ENCODE results near the gene ABO. TPM values are rescaled to one million over a fixed set of nuclear protein-coding genes. Genes with fewer than 3 reads are reported as not detected.

The ABO gene
- total and polyA plus RNA-seq, 2 of the 8 experiments (the other 6 are each of a cell fraction or from before 2014, with no cell fraction given), result 0.03 TPM; not detected in 1

DNA sequence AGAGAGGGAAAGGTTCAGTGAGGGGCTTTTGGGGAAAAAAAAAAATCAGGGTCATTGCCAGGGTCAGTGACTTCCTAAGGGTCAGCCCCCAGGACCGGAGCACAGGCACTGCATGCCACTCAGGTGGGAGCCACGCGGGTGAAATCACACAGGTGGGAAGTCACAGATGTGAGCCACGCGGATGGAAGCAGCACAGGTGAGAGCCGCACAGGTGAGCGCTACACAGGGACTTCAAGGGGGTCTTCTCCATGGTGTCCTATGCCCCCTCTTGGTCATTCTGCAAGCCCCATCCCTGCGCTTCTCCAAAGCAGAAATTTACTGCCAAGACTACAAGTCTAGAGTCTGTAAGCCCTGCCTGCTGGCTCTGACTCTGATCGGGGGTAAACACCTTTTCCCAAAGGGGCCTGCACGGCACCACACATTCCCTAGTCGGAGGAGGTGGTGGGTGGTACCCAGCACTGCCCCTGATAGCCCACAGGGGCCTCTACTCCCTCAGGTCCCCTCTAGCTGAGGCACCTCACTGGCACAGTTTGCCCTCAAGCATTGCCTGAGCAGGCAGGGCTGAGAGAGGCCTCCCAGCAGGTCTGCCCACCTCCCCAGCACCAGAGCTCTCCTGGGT, 47.6 kb downstream of the ABO start:
- CTCF ChIA-PET (ENCODE audit: partially characterized antibody), result interaction anchor here (0.6 to 1.9 kb wide), 3 partner anchors 12 to 42 kb away, joined by 3 to 10 read pairs (median 3); no protein-coding TSS in a partner anchor
- Histone ChIP-seq H3K4me1 (replicated peaks in 1 of 4; ENCODE audit: control insufficient read depth in 3 of 4, insufficient read depth in 4 of 4, low read length in 3 of 4) (no peaks in the 10 kb centered on the region), H2AK5ac (ENCODE audit: low read depth, low read length) (no peak overlapping the region), H3K23ac (ENCODE audit: insufficient read length) (no peak overlapping the region), H4K20me1 (replicated peaks in 1 of 2; ENCODE audit: control insufficient read depth in 1 of 2, insufficient read depth in 2 of 2, low read length in 2 of 2) (peaks cover 0 to 1% of the 10 kb centered on the region in 2 experiments), H3K14ac (ENCODE audit: insufficient read length) (no peak overlapping the region), H4K8ac (ENCODE audit: extremely low read depth, insufficient read depth, low read length) (no peak overlapping the region), H3K4me2 (ENCODE audit: insufficient read depth in 1 of 2, low read depth in 2 of 2, low read length in 2 of 2) (no peak overlapping the region), H3K4me3 (ENCODE audit: extremely low read depth in 1 of 4, insufficient read depth in 2 of 4, low read depth in 3 of 4, low read length in 4 of 4) (no peak overlapping the region), H3K9me3 (ENCODE audit: insufficient read depth in 2 of 2, low read depth in 1 of 2, low read length in 1 of 2) (peaks cover 0 to 2% of the 10 kb centered on the region in 2 experiments; a peak in 1 of 4 replicates), H3K27ac (ENCODE audit: low read depth, low read length) (no peak overlapping the region), H3K18ac (ENCODE audit: extremely low read depth, low read length) (no peak overlapping the region), H2BK15ac (ENCODE audit: low read length) (no peak overlapping the region), H2AFZ (ENCODE audit: low read length) (no peak overlapping the region), H3K36me3 (ENCODE audit: control insufficient read depth in 2 of 4, insufficient read depth in 4 of 4, low read length in 3 of 4) (no peaks in the 10 kb centered on the region), H3K79me2 (ENCODE audit: control insufficient read depth in 1 of 2, insufficient read depth in 2 of 2, low read length in 2 of 2) (no peaks in the 10 kb centered on the region), H3K79me1 (ENCODE audit: low read depth, low read length) (no peaks in the 10 kb centered on the region), H3K27me3 (replicated peaks in 1 of 4; ENCODE audit: control insufficient read depth in 3 of 4, extremely low read depth in 1 of 4, insufficient read depth in 3 of 4, low read length in 3 of 4) (no peaks in the 10 kb centered on the region; a peak in 1 of 7 replicates), H2BK20ac (ENCODE audit: low read length) (no peak overlapping the region), H4K5ac (ENCODE audit: insufficient read length, low read depth, low read length) (no peak overlapping the region), H4K91ac (replicated peaks; ENCODE audit: insufficient read length, low read length) (no peak overlapping the region), H3K23me2 (ENCODE audit: low read depth, low read length) (no peaks in the 10 kb centered on the region; the same call in 1 of the 2 replicates), H2BK12ac (ENCODE audit: low read depth, low read length) (no peak overlapping the region), H3K56ac (replicated peaks; ENCODE audit: insufficient read length, low read depth, low read length) (no peak overlapping the region), H2BK120ac (replicated peaks; ENCODE audit: low read depth, low read length) (no peak overlapping the region), H3K4ac (replicated peaks; ENCODE audit: insufficient read length, low read depth, low read length) (no peak overlapping the region), H2BK5ac (ENCODE audit: low read depth, low read length) (no peak overlapping the region), H3K9ac (replicated peaks in 1 of 4; ENCODE audit: extremely low read depth in 1 of 4, low read depth in 3 of 4, low read length in 3 of 4) (no peak overlapping the region)
- DNase-seq (ENCODE audit: low read depth in 1 of 2, low spot score in 2 of 2), result peak in 1 of 2 experiments; percentile 41
- WGBS, 2 experiments (ENCODE audit: extremely low coverage in 1 of 2, insufficient coverage in 1 of 2, insufficient read length in 1 of 2, insufficient replicate concordance in 2 of 2, low coverage in 1 of 2, low lambda C conversion rate in 2 of 2, missing lambda C conversion rate in 1 of 2), result 89% methylated on average over 9 of the region's 11 CpGs; no CpG with 5 or more reads in 1 of the 2 experiments
- no peak for FAIRE-seq
- POLR2A ChIA-PET (ENCODE audit: partially characterized antibody), result no interaction called here
- TF ChIP-seq RBBP5 (IDR thresholded peaks at IDR 0.05; ENCODE audit: borderline replicate concordance, low read depth, low read length), result no peak
- TF ChIP-seq SIN3A (conservative IDR thresholded peaks at IDR 0.05 in 1 of 2, IDR thresholded peaks at IDR 0.05 in 1 of 2; ENCODE audit: low read depth in 1 of 2, low read length in 2 of 2), result no peak
- no peak for TF ChIP-seq KDM4A (IDR thresholded peaks at IDR 0.05; ENCODE audit: low read depth, low read length, severe bottlenecking)
- TF ChIP-seq SP4 (IDR thresholded peaks at IDR 0.05; ENCODE audit: low read length), result no peak
- no peak for TF ChIP-seq JUND (IDR thresholded peaks at IDR 0.05; ENCODE audit: low read length)
- no peak for TF ChIP-seq KDM5A (IDR thresholded peaks at IDR 0.05; ENCODE audit: low read length)
- no peak for TF ChIP-seq SP2 (IDR thresholded peaks at IDR 0.05; ENCODE audit: low read length)
- TF ChIP-seq HDAC2 (IDR thresholded peaks at IDR 0.05; ENCODE audit: borderline replicate concordance in 1 of 2, low read depth in 2 of 2, low read length in 2 of 2), result no peak
- no peak for TF ChIP-seq ASH2L (IDR thresholded peaks at IDR 0.05; ENCODE audit: low read length)
- TF ChIP-seq HDAC6 (IDR thresholded peaks at IDR 0.05; ENCODE audit: low read depth, low read length), result no peak
- no peak for TF ChIP-seq CHD1 (IDR thresholded peaks at IDR 0.05; ENCODE audit: low read depth, low read length)
- no peak for TF ChIP-seq EZH2 (IDR thresholded peaks at IDR 0.05; ENCODE audit: low read depth, low read length, severe bottlenecking)
- no peak for TF ChIP-seq RFX5 (IDR thresholded peaks at IDR 0.05; ENCODE audit: borderline replicate concordance, low read depth, low read length)
- no peak for TF ChIP-seq TAF1 (IDR thresholded peaks at IDR 0.05; ENCODE audit: low read depth, low read length)
